ENCODE measurements around the gene TASL.

DNA sequence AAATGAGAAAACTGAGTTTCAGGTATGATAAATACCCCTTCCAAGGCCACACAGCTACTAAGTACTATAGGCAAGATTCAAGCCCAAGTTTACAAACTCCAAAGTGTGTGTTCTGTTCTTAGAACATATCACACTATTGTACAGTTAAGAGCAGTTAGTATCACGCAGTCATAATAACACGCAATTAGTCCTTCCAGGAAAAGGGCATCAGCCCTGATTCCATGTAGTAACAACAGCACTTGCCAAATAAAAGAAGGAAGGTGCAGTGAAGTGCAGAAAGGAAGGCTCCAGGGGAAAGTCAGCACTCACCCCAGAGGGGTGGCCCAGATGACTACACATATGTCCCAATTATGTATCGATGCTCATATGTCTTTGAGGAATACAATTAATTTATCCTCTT lies 4.4 kb downstream of the TASL start:
- no peak for TF ChIP-seq CTCF (IDR thresholded peaks at IDR 0.05)
- TF ChIP-seq POLR2A (IDR thresholded peaks at IDR 0.05), result no peak

All from prostate gland (tissue), 2 donors.